Heart left ventricle (tissue), 16 donors: ENCODE data around the gene GLB1L2. TPM values are rescaled to one million over a fixed set of nuclear protein-coding genes. Genes with fewer than 3 reads are reported as not detected.
A peak's percentile ranks its signal among the peaks of the same experiment; 100 is the strongest.

Experiments
- ATAC-seq, 4 donors: fragments of 200-7000 bp; cut with Tn5 transposase; one replicate each; pipeline ENCODE4 v1.9.1; 2020 to 2022; ENCODE audit warnings: moderate library complexity in 4 of 4, mild to moderate bottlenecking in 3 of 4, moderate number of reproducible peaks in 1 of 4
- DNase-seq, 5 donors: peaks; one replicate each; pipeline ENCODE4 v3.0.0-alpha.2; 2020
- H3K27ac ChIP-seq, 12 donors: fragments of 200-600 bp; sonication (generic) in 4 of 12; one replicate each; pipeline versions ENCODE4 v1.5.0 to v1.8.0; 2016 to 2022; ENCODE audit warnings: mild to moderate bottlenecking in 2 of 12
- H3K27me3 ChIP-seq, 9 donors: fragments of 200-600 bp; sonication (generic) in 2 of 9; one replicate each; pipeline versions ENCODE4 v1.5.1 to v1.8.0; 2016 to 2022; ENCODE audit warnings: mild to moderate bottlenecking in 3 of 9
- H3K36me3 ChIP-seq, 9 donors: fragments of 200-600 bp; sonication (generic) in 2 of 9; one replicate each; pipeline versions ENCODE4 v1.5.0 to v1.8.0; 2018 to 2022; ENCODE audit warnings: mild to moderate bottlenecking in 2 of 9
- H3K4me1 ChIP-seq, 12 donors: fragments of 200-600 bp; sonication (generic) in 4 of 12; one replicate each; pipeline versions ENCODE4 v1.5.0 to v1.8.0; 2016 to 2022; ENCODE audit warnings: mild to moderate bottlenecking in 3 of 12
- H3K4me3 ChIP-seq, 12 donors: fragments of 200-600 bp; sonication (generic) in 4 of 12; one replicate each; pipeline versions ENCODE4 v1.5.0 to v1.8.0; 2017 to 2022; ENCODE audit warnings: mild to moderate bottlenecking in 9 of 12, moderate library complexity in 4 of 12
- H3K9me3 ChIP-seq, 12 donors: fragments of 200-600 bp; sonication (generic) in 4 of 12; one replicate each; pipeline versions ENCODE4 v1.5.0 to v1.8.0; 2016 to 2022; ENCODE audit warnings: mild to moderate bottlenecking in 1 of 12
- CTCF ChIP-seq, 12 donors: fragments of 200-600 bp; sonication (generic) in 4 of 12; IDR thresholded peaks; one replicate each; pipeline versions ENCODE4 v1.5.0 to v1.8.0; 2018 to 2022; ENCODE audit warnings: antibody characterized with exemption in 12 of 12, mild to moderate bottlenecking in 5 of 12
- POLR2A ChIP-seq, 2 donors: fragments of 450-650 bp; IDR thresholded peaks; one replicate each; pipeline ENCODE4 v1.6.1; 2017; ENCODE audit warnings: antibody characterized with exemption in 2 of 2, mild to moderate bottlenecking in 2 of 2, moderate library complexity in 2 of 2
- WGBS, 4 donors: extraction: QIAGEN DNeasy Blood & Tissue Kit in 2 of 4; methylation state at CpG; one replicate each; pipeline versions ENCODE4 v1.1.5 to v1.1.7; 2013 to 2018; 5-methylcytosine and 5-hydroxymethylcytosine counted together
- intact Hi-C, 10 donors: fragments of 100-400 bp; cut with DNase I; formaldehyde crosslinking; loops; one replicate each; pipeline versions ENCODE4 v1.11.1 to v1.14.2; 2022
- polyA plus RNA-seq, 2 donors: library from polyadenylated mRNA; stranded (reverse); fragments of 200-250 nt; gene quantifications; one replicate each; pipeline ENCODE4 v1.2.3, GENCODE V29; 2013
- total RNA-seq, 9 donors: library from RNA; depleted of rRNA in 2 of 9; stranded (reverse); fragments of >200 nt in 2 of 9; fragmentation: NEBNext Ultra II Directional in 3 of 9; extraction: Animal tissue kit (Norgen Biotek cat#: 25700) in 3 of 9; gene quantifications; one replicate each; pipeline versions ENCODE4 v1.1.0 to v1.2.4, GENCODE V29; 2016 to 2023
- donor health status: ischemic (EF 13 %, LVEDD 7.1; RV severe dilation, severe dysfunction).
- donor health status: healthy with polysubstance abuse.
- donor health status: DM: no; HTN: yes; CAD: no.
- donor health status: DM: no; HTN: no; CAD: no.
- donor health status: ischemic (EF 25% LVEDD 6.9; RV normal size, moderate dysfunction).
- donor health status: ischemic (EF 25% LVEDD 5.7; RV mildly dilated, moderate dysfunction).
- donor health status: healthy.
- donor health status: DM: yes; HTN: yes; CAD: no.
- donor health status: ischemic (EF 35%, LVEDD 5.7; RV mildly dilated, moderate dysfunction).
- donor health status: nonischemic (EF 11% LVEDD 7.7; RV severe dilation, severe dysfunction).
- donor health status: DM: yes; HTN: yes; CAD: no.
- donor health status: PGD.
- donor health status: ischemic (EF 29% LVEDD 5.4; RV normal size, mild dysfunction).
- donor health status: nonischemic (EF 23%, LVEDD 6.1; RV moderate dilation, normal function).

GLB1L2 gene
- total and polyA plus RNA-seq, 11 donors, result 0.15 to 1.3 (median 0.37) TPM; not detected in 2

- peaks cover 0 to 3% (median 0%) of the 10 kb centered on the region in 12 donors for H3K4me1 ChIP-seq
- H3K36me3 ChIP-seq, result no peaks in the 10 kb centered on the region
- DNase-seq (no peak), ATAC-seq (no peak)
- peak overlapping the region in 1 of 12 donors; percentile 39 for H3K27ac ChIP-seq
- H3K27me3 ChIP-seq, result peaks cover 0 to 18% (median 2%) of the 10 kb centered on the region in 9 donors
- WGBS, 4 donors, result 80 to 86% (median 81%) methylated on average over 5 of the region's 5 CpGs
- H3K9me3 ChIP-seq, result peaks cover 0 to 10% (median 0%) of the 10 kb centered on the region in 12 donors
- intact Hi-C loops, result no loop called here
- no peak overlapping the region for H3K4me3 ChIP-seq
- TF ChIP-seq POLR2A (IDR thresholded peaks at IDR 0.05) (no peak), CTCF (IDR thresholded peaks at IDR 0.05) (no peak)
Observed at GRCh38 chr11:134355656-134356055, 23.9 kb downstream of the GLB1L2 start.

GRCh38 chr11:134356656-134357544 is 25.1 kb downstream of the GLB1L2 start:
- Histone ChIP-seq H3K4me3 (no peak overlapping the region), H3K9me3 (peaks cover 0 to 10% (median 0%) of the 10 kb centered on the region in 12 donors), H3K4me1 (peaks cover 0 to 3% (median 0%) of the 10 kb centered on the region in 12 donors), H3K27me3 (peaks cover 0 to 30% (median 3%) of the 10 kb centered on the region in 9 donors), H3K36me3 (no peaks in the 10 kb centered on the region), H3K27ac (no peak overlapping the region)
- 87 to 91% (median 88%) methylated on average over 15 to 21 of the region's 21 CpGs for WGBS, 4 donors
- TF ChIP-seq POLR2A (IDR thresholded peaks at IDR 0.05), result no peak
- no peak for TF ChIP-seq CTCF (IDR thresholded peaks at IDR 0.05)
- intact Hi-C loops, result no loop called here
- DNase-seq (no peak), ATAC-seq (no peak)

GRCh38 chr11:134357545-134357839 is 25.7 kb downstream of the GLB1L2 start:
- intact Hi-C loops, result no loop called here
- H3K4me3 ChIP-seq, result no peak overlapping the region
- peaks cover 0 to 3% (median 0%) of the 10 kb centered on the region in 12 donors for H3K4me1 ChIP-seq
- 73 to 87% (median 83%) methylated on average over 3 to 8 of the region's 8 CpGs for WGBS, 4 donors
- ATAC-seq (no peak), DNase-seq (no peak)
- H3K36me3 ChIP-seq, result no peaks in the 10 kb centered on the region
- TF ChIP-seq POLR2A (IDR thresholded peaks at IDR 0.05), result no peak
- no peak for TF ChIP-seq CTCF (IDR thresholded peaks at IDR 0.05)
- peaks cover 0 to 10% (median 0%) of the 10 kb centered on the region in 12 donors for H3K9me3 ChIP-seq
- H3K27ac ChIP-seq, result no peak overlapping the region
- H3K27me3 ChIP-seq, result peaks cover 0 to 36% (median 7%) of the 10 kb centered on the region in 9 donors

GRCh38 chr11:134358165-134358855 is 26.5 kb downstream of the GLB1L2 start:
- peak in 1 of 4 donors; percentile 12 for ATAC-seq
- Histone ChIP-seq H3K27me3 (peaks cover 0 to 44% (median 10%) of the 10 kb centered on the region in 9 donors), H3K4me3 (no peak overlapping the region), H3K9me3 (peaks cover 0 to 10% (median 0%) of the 10 kb centered on the region in 12 donors), H3K36me3 (no peaks in the 10 kb centered on the region), H3K4me1 (peaks cover 0 to 3% (median 0%) of the 10 kb centered on the region in 12 donors), H3K27ac (no peak overlapping the region)
- peak in 1 of 5 donors; percentile 8 for DNase-seq
- no peak for TF ChIP-seq POLR2A (IDR thresholded peaks at IDR 0.05)
- TF ChIP-seq CTCF (IDR thresholded peaks at IDR 0.05), result no peak
- intact Hi-C loops, result no loop called here
- 79 to 86% (median 82%) methylated on average over 19 to 27 of the region's 27 CpGs for WGBS, 4 donors
